GM21723 (cell line): ENCODE measurements around the gene TXNDC8.
"Not testable (repeated sequence)": the region's sequence is repeated elsewhere in the genome, so short reads cannot be mapped to it uniquely, and the experiment has no call there.

Experiments used
- ATAC-seq: cut with Tn5 transposase; IDR thresholded peaks from one replicate; pipeline ENCODE4 v1.9.1; 2021; ENCODE audit warnings: mild to moderate bottlenecking, moderate library complexity; ENCODE audit not compliant: unreplicated experiment

TXNDC8 gene

DNA sequence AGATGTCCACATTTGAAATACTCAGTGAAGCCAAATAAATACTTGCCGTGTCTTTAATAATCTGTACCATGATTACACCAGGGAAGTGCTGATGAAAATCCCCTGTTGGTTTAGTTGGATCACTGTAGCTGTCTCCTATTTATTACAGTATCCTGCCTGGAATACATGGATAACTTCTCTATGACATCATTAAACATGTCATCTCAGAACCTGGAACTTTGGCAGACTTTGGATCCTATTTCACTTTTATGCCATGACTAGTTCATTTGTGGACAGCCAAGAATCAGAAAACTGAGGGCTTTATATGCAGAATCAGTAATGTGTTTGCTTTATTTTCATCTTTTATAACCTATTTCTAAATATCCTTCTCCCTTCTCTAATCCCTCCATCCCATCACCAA, at the start of gene TXNDC8:
TXNDC8 (minus strand) TSS at position 137 of the 400 bp plus-strand sequence.
- no peak for ATAC-seq

DNA sequence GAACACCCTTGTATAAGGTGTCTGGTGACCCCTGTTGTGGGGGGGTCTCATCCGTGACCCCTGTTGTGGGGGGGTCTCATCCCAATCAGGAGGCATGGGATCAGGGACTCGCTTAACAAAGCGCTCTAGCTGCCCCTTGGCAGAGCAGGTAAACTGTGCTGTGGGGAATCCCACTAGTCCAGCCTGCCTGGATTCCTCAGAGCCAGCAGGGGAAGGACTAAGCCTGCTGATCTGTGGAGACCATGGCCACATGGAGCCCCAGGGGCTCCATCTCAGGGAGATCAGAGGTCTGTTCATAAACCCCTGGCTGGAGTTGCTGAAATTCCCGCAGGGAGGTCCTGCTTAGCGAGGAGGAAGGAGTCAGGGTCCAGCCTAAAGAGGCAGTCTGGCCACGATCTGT, 45.8 kb upstream of the TXNDC8 start:
- no peak for ATAC-seq

DNA sequence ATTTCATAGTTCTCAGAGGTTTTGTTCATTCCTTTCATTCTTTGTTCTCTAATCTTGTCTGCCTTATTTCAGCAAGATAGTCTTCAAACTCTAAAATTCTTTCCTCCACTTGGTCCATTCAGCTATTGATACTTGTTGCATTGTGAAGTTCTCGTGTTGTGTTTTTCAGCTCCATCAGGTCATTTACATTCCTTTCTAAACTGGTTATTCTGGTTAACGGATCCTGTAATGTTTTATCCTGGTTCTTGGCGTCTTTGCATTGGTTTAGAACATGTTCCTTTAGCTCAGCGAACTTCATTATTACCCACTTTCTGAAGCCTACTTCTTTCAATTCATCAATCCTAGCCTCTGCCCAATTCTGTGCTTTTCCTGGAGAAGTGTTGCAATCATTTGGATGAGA, 45.1 kb upstream of the TXNDC8 start:
- no peak for ATAC-seq

DNA sequence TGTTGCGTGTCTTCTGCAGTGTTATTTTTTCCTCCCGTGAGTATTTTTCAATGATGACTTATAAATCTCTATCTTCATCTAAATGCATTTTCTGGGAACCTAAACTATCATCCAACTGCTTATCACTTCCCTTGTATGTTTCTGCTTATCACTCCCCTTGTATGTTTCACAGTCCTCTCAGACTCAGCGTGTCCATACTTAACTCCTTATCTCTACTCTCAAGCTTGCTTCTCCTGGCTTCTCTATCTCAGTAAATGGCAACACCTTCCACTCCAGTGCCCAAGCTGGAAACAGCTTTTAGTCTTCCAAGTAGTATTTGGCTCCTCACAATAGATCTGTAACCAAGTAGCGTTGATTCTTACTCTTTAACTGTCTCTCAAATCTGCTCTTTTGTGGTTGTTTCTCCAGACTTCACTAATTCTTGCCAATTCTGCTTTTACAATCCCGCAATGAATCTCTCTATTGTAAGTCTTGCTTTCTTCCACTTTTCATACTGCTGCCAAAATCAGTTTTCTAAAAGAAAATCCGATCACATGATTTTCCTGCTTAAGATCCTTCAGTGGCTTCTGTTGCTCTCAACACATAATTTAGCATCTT, 33.8 kb upstream of the TXNDC8 start:
- ATAC-seq, result no peak

DNA sequence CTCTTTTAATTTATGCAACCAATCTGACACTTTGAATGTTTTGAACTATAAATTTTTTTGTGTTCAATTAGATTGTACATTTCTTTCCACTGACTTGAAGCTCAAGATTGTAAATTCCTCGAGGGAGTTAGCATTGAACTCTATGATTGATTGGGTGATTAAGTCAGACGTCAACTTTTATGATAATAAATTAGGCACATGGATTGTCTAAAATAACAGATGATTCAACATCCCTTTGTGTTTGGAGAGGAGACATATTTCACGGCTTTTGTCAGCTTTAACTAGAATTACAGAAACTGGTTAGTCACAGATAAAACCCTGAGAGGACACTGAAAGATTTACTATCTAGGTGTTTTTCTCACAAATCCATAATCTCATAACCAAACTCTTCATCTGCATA, 32.7 kb upstream of the TXNDC8 start:
- no peak for ATAC-seq

DNA sequence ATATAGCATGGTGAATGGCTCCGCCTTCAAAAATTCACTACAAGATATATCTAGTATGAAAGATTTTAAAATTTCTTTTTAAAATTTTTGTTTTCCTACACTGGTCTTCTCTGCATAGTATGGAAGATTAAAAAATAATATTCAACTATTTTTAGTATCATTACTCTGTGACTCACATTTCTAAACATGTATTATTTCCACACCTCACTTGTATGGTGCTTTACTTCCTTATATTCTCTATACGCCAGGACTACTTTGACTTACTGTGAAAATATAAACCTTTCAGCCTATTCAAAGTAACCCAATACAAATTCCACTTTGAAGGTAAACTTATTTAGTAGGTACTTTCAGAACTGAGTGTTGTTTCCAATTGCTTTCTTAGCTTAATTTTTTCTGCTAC, 26.8 kb upstream of the TXNDC8 start:
- no peak for ATAC-seq

DNA sequence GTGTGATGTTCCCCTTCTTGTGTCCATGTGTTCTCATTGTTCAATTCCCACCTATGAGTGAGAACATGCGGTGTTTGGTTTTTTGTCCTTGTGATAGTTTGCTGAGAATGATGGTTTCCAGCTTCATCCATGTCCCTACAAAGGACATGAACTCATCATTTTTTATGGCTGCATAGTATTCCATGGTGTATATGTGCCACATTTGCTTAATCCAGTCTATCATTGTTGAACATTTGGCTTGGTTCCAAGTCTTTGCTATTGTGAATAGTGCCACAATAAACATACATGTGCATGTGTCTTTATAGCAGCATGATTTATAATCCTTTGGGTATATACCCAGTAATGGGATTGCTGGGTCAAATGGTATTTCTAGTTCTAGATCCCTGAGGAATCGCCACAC, 21.3 kb upstream of the TXNDC8 start:
- ATAC-seq, result not testable (repeated sequence)

DNA sequence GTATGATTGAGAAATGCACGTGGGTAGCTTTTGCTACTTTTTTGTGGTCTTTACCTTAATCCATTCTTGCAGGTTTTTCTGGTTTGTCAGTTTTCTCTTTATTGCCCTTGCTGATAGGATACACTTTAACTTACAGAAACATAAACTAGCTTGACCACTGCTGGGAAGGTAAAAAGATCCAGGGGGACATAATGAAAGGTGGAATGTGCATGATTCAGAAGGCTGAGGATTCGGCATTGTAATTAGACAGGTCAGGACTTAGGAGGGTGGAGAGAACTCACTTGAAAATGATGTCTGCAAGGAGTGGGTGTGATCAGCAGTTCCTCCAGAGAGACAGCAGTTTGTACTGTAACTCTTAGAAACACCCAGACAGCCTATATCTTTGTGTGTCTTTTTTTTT, 19.8 kb upstream of the TXNDC8 start:
- no peak for ATAC-seq

DNA sequence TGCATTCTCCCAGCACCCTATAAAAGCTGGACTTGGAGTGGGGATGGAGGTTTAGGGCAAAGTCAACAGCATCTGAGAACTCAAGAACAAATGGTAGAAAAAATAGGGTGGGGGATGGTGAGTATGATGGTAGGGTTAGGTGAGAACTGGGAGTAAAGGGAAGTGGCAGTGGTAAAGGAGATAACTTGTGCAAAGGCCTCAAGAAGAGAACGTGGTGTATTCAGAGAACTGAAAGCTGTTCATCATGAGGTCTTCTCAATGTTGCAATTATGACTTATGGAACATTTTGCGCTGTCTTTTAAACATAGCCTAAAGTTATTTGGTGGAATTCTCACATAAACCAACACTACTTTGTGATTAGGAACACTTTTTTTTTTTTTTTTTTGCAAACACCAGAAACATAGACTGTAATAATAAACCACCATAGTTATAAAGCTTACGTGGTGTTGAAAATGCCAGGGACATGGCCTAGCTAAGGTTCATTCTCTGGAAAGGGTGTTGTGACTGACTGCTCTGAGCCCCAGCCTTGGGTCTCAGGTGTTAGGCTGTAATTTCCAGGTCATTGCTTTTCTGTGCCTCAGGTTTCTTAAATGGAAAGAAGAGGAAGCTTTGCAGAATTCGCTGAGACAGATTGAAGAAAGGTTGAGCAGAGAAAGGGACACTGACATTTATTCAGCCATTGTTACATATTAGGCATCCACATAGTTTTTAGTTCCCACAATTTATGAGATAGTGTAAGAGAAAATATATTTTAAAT, 19.2 kb upstream of the TXNDC8 start:
- ATAC-seq, result no peak

DNA sequence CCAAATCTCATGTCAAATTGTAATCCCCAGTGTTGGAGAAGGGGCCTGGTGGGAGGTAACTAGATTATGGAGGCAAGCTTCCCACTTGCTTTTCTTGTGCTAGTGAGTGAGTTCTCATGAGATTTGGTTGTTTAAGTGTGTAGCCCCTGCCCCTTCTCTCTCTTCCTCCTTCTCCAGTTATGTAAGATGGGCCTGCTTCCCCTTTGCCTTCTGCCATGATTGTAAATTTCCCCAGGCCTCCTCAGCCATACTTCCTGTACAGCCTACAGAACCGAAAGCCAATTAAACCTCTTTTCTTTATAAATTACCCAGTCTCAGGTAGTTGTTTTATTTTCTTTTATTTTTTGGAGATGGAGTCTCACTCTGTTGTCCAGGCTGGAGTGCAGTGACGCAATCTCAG, 18.2 kb upstream of the TXNDC8 start:
- ATAC-seq, result no peak

DNA sequence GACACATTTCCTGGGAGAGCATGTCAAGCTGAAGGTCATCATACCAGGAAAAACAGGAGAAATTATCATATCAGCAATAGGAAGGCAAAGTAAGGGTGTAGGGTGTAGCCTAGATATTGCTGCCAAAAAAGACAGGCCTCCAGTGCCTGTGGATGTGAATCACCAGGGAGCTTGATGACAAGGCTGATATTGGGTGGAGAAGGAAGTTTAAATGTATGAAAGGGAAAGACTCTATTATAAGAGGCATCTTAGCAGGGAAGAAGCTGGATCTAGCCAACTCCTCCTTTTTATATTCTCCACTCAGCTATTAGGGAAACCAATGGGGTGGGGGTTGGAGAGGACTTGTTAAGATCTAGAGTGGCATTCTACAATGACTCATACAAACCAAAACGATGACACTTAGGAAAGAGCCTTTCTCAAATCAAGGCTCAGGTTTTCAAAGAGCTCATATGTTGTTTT, 13.4 kb upstream of the TXNDC8 start:
- no peak for ATAC-seq

DNA sequence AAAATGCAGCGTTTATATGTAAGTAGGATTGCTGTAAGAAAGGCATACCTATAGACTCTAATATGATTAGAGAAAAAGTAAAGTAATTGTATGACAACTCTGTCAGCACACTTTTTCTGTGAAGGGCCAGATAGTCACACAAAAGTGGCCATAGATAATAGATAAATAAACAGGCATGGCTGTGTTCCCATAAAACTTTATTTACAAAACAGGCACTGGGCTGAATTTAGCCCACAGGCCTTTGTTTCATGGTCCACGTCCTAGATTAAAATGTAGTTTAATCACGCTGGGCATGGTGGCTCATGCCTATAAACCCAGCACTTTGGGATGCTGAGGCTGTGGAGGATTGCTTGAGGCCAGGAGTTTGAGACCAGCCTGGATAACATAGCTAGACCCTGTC, 8.7 kb upstream of the TXNDC8 start:
- ATAC-seq, result no peak

DNA sequence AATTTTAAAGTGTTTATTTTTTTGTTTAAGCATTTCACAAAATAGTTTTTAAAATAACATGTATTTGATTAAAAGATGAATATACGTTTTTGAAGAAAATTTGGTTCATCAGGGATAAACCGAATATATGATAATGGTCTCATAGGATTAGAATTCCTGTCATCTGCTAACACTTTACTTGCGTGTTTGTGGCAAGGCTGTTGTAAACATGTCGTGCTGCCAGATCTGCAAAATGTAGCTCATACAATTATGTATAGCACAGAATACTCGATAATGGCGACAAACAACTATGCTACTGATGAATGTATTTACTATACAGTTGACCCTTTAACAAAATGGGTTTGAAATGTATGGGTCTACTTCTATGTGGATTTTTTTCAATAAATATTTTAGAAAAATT, 7.2 kb upstream of the TXNDC8 start:
- no peak for ATAC-seq

DNA sequence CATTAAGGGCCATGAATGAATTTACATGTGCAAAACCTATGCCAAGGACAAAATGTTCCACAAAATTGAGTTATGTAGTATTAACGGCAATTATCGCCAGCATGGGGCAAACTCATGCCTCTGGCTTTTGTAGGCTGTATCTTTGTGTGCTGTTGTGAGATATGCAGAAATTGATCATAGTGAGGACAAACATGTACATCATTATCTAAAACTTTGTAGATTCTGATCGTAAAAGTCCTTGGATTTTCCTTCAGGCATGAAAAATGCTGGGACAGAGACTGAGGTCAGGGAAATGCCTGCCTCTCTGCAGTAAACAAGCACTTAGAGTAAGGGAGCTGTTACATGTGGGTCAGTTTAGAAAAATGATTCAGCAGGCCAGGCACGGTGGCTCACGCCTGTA, 5.9 kb upstream of the TXNDC8 start:
- no peak for ATAC-seq

DNA sequence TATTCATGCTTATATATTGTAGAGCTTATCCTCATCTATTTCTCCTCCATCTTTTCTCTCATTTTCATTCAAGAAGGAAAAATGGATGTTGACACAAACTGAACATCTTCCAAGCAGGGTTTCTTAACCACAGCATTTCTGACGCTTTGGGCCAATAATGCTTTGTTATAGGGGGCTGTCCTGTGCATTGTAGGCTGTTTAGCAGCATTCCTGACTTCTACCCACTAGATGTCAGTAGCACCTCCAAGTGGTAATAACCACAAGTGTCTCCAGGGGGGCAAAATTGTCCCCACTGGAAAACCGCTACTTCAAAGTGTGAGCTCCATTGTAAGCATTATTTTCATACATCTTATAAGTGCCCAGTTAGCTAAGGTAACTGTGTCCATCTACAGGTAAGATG, 2.6 kb upstream of the TXNDC8 start:
- ATAC-seq, result no peak

DNA sequence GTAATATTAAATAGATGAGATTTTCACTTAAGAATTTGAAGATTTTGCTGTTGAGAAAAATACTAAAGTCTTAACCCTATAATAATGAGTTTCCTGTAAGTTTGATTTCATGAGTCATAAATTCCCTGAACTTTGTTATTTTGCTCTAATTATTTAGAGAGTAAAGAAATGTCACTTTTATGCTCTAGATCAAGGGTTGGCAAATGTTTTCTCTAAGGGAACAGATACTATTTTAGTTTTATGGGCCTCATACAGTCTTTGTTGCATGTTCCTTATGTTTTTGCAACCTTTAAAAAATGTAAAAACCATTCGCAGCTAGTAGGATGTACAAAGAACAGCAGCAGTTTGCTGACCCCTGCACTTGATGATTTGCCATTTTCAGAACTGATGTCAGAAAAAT, 480 bp upstream of the TXNDC8 start:
- ATAC-seq, result no peak

DNA sequence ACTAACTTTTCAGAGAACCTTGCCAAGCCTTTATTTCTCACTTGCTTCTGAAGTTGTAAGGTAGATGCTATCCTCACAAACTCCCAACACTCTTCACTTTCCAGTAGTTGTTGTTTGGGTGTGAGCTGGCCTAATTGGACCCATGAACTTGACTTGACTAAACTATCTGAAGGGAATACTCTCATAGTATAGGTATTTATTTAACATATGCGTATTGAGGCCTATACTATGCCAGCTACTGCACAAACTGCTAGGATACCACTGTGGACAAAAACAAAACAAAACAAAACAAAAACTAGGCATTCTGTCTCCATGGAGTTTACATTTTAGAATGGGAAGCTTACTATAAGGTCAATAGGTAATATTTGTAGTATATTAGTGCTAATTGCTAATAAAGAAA, 1.3 kb downstream of the TXNDC8 start:
- ATAC-seq, result no peak

DNA sequence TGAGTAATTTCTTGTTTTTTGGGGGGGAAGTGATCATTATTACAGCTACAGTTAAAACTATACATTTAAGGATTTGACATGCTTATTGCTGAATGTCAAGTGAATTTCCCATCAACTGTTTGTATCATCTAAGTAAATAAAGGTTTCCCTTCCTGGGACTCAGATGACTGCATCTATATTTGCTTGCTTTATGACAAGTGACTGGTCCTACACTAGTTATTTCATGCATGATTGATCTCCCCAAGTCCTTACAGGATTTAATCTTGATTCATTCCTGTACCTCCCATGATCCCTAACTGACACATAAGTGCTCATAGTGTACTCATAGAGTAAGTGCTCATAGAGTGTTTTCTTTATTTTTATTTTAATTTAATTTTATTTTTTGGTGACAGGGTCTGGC, 2.8 kb downstream of the TXNDC8 start:
- ATAC-seq, result peak; percentile 17

DNA sequence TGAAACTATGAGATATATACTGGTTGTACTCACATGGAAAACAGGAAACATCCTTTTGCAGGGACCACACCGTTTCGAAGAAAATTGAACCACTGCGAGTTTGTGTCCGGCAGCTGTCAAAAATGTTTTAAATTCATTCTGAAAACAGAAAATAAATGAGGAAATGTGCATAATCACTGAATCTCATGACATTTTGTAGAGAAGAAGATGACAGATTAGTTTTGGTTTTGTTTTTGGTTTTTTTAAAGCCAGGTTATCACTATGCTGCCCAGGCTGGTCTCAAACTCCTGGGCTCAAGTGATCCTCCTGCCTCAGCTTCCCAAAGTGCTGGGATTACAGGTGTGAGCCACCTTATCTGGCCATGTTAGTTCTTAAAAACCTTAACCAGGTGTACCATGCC, 3.5 kb downstream of the TXNDC8 start:
- peak; percentile 77 for ATAC-seq

DNA sequence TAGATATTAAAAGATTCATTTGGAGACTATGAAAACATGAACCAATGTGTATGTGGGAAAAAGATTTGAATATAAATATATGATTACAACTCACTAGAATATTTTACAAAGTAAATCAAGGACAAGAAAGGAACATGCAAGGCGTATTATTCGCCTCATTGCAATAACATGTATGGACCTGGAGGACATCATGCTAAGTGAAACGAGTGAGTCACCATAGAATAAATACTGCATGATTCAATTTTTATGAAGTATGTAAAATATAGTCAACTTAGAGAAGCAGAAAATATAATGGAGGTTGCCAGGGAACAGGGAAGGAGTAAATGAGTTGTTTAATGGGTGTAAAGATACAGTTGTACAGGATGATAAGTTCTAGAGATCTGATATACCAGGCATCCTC, 4.9 kb downstream of the TXNDC8 start:
- no peak for ATAC-seq

DNA sequence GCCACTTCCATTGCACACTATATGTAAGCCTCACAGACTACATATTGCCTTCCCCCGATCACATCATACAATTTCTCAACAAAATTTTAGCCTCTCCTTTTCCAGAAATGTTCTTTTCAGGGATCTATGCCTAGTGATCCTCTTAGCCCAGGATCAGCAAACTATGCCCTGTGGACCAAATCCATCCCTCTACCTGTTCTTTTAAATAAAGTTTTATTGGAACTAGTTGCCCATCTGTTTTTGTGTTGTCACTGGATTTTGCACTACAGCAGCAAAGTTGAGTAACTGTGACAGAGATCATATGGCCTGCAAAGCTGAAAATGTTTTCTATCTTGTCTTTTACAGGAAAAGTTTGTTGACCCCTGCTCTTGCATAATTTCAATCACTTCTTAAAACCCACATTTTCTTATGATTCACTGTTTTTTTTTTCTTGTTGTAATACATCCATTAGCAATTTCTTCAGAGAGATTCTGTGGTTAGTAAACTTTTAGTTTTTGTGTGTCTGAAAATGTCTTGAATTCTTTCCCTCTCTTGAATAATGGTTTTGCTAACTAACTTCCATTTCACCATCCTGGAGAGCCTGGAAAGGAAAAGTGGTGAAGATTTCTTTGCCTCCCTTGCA, 7.1 kb downstream of the TXNDC8 start:
- ATAC-seq, result no peak

DNA sequence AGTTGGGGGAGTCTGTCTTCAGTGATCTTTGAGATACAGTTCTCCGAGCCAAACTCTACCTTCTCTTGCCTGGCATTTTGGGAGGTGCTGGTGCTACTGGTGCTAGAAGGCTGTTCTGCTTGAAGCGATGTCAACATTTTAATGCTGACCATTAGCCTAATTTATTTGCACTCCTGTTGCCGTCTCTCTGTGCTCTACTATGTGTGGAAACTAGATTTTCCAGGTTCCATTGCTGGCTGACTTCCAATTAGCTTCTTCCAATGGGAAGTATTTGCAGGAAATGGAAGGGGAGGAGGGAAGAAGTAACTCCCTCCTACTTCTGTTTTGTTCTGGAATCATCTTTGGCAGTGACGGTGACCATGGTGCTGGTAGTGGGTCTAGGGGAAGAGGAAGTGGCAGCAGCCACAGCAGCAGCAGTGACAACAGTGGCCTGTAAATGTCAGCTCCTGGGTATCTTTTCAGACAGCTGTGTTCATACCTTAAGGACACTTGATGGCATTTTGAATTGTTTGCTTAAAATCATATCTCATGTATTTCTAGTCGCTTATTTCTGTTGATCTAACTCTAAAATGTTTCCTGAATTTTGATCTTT, 7.9 kb downstream of the TXNDC8 start:
- no peak for ATAC-seq
